ENCODE results near the gene CDK19.

- TF ChIP-seq CTCF (conservative IDR thresholded peaks at IDR 0.05) (no peak), EZH2 (IDR thresholded peaks at IDR 0.05; ENCODE audit: low read depth) (no peak)
These were observed 172.1 kb downstream of the CDK19 start for GRCh38 chr6:110643175-110643574.

All from PC-9 (cell line).